ENCODE measurements around the gene CBX4. TPM values are rescaled to one million over a fixed set of nuclear protein-coding genes. Genes with fewer than 3 reads are reported as not detected.

CBX4 gene
- polyA plus RNA-seq (ENCODE audit: insufficient read length), result 10.0 TPM

DNA sequence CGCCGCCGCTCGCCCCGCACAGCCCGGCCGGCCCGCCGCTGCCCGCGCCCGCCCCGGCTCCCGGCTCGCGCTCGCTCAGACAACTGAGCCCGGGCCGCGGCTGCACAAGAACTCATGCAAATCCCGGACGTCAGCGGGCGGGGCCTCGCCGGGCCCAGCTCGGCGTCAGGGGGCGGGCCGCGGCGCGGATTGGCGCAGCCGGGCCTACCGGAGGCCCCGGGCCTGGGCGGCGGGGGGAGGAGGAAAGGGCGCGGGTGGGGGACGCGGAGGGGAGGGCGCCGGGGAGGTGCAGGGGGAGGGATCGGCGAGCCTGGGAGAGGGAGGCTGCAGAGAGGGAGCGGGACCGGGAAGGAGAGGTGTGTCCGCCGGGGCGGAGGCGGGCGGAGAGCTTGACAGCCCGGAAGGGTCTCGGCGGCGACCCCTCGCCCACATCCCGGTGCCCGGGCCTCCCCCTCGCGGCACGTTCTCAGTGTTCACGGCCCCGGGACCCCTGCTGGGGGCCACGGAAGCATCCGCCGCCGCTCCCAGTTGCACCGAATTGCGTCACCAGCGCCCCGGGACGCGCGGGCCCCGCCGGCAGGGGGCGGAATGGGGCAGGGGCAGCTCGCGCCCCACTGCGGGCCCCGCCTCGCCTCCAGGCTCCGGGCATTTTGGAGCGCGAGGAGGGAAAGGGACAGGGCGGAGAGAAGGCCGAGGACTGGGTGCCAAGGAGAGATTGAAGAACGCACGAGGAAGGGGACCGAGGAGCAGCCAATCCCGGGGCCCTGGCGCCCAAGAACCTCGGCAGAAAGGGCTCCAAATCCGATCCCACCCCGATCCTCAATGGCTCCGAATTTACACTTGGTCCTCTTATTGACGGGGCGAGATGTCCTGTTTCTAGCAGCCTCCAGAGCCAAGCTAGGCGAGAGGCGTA lies at the start of gene CBX4:
Gene CBX4 (minus strand): TSS at position 85 of the 913 bp plus-strand sequence. CDS start 189 bp downstream, outside the sequence.
- DNase-seq (ENCODE audit: low read depth), result peak; percentile 70

DNA sequence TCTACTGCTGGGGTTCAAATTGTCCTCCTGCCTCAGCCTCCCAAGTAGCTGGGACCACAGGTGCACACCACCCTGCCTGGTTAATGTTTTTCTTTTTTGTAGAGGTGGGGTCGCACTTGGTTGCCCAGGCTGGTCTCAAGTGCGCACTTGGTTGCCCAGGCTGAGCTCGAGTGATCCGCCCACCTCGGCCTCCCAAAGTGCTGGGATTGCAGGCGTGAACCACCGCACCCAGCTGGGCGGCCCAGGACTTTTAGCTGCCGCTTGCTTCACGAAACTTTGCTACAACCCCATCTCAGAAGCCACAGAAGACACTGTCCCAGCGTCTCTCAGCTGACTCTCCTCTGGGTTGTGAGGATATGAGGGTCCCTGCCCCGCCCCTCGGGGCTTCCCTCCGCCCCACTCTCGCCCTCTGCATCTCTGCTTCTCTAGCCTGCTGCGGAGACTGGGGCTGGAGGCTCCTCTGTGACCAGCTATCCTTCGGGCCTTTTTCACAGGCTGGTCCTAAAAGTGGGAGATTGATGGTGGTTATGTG lies 48.8 kb upstream of the CBX4 start:
- DNase-seq (ENCODE audit: low read depth), result no peak

DNA sequence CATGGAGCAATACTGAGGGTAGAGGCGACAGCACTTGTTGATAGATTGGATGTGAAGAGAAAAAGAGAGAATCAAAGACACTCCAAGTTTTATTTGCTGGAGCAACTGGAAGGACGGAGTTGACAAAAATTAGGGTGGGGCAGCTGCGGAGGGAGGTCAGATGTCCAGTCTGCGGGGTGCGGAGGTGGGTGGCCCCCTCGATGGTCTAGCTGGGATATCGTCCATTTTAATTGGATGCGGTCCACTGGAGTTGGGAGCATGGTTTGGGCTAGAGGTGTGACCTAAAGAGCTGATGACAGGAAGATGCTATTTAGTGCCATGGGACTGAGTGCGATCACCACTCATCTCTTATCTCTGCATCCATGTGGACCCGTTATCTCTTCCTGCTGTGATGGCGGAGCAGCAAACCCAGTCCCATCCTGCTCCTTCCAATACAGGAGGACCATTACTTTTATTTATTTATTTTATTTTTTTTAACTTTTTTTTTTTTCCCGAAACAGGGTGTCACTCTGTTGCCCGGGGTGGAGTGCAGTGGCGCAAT lies 48.3 kb upstream of the CBX4 start:
- DNase-seq (ENCODE audit: low read depth), result no peak

DNA sequence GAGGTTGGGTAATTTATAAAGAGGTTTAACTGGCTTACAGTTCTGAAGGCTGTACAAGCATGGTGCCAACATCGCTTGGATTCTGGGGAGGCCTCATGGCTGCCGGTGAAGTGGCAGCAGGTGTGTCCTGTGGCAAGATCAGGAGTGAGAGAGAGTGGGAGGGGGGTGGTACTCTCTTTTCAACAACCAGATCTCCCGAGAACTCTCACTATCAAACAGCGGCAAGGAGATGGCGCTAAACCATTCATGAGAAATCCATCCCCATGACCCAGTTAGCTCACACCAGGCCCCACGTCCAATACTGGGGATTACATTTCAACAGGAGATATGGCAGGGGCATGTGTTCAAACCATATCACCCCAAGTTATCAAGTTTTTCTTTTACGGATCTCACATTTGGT lies 44.0 kb upstream of the CBX4 start:
- DNase-seq (ENCODE audit: low read depth), result no peak

DNA sequence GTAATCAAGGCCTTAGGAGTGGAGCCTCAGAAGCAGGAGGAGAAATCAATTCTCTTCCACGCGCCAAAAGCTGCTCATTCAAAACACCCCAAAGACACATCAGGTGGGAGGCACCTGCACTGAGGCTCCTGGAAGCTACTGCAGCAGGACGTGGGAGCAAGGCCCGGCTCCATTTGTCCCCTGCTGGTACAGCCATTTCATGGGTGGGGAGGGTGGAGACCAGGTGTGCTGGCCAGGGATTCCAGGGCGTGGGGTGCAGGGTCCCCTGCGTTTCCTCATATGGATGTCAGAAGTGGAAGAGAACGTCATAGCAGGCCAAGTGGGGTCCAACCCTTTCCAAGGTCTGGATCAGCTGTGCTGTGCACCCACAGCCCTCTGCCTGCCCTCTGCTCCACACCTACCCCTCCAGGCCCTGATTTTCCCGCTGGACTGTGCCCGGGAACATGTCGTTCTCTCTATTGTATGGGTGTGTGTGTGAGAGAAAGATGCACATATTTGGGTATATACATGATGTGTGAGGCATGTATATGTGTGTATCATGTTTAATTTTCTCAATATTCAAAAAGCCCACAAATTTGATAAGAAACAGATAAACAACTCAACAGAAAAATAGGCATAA lies 39.2 kb upstream of the CBX4 start:
- DNase-seq (ENCODE audit: low read depth), result no peak

DNA sequence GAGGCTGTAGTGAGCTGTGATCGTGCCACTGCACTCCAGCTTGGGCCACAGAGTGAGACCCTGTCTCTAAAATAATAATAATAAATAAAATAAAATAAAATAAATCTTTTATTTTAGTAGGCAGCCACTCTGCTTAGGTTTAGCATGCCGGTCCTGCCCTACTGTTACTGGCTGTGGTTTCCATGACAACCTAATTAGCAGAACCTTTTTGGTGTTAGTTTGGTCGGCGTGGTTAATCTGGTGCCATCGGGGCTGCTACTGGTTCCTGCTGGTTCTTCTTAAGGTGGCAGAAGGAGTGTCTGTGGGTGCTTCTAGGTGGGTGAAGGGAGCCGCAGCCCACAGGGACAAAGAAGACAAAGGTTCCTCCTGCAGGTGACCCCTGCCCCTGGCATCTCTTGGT lies 37.8 kb upstream of the CBX4 start:
- DNase-seq (ENCODE audit: low read depth), result no peak

DNA sequence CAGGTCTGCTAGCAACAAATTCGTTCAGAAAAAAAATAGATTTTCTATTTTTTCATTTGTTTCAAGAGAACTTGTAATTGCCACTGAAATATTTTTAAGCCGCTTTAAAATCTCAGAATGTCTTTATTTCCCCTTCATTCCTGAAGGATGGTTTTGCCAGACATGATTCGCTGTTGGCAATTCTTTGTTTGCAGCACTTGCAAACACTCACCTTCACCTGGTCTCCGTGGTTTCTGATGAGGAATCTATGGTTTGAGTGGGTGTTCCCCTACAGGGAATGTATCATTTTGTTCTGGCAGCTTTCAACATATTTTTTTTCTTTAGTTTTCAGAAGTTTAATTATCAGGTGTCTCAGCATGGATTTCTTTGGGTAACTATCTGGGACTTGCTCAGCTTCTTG lies 36.3 kb upstream of the CBX4 start:
- DNase-seq (ENCODE audit: low read depth), result no peak

DNA sequence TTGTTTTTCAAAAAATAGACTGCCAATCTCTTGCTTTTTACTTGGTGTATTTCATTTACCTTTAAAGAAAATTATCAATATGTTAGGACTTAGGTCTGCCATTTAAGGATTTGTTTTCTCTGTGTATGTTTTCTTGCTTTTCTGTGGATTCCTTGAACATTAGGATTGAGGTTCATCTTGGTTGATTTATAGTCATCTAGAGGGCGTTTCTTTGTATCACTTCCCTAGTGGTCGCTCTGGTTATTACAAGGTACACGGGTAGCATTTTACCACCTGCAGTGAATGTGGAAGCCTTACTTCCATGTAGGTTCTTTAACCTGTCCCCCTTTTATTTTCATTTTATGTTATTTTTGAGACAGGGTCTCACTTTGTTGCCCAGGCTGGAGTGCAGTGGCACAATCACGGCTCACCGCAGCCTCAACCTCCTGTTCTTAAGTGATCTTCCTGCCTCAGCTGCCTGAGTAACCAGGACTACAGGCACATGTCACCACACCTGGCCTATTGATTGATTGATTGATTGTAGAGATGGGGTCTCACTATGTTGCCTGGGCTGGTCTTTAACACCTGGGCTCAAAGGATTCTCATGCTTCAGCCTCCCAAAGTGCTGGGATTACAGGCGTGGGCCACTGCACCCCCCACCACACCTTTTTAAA lies 35.2 kb upstream of the CBX4 start:
- no peak for DNase-seq (ENCODE audit: low read depth)

DNA sequence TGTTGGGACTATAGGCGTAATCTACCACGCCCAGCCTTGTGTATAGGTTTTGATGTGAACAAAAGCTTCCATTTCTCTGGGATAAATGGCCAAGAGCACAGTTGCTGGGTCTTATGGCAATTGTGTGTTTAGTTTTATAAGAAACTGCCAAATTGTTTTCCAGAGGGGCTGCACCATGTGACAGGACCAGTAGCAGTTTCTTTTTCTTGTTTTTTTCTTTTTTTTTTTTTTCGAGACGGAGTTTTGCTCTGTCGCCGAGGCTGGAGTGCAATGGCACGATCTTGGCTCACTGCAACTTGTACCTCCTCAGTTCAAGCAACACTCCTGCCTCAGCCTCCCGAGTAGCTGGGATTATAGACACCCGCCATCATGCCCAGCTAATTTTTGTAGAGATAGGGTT lies 34.3 kb upstream of the CBX4 start:
- DNase-seq (ENCODE audit: low read depth), result no peak

DNA sequence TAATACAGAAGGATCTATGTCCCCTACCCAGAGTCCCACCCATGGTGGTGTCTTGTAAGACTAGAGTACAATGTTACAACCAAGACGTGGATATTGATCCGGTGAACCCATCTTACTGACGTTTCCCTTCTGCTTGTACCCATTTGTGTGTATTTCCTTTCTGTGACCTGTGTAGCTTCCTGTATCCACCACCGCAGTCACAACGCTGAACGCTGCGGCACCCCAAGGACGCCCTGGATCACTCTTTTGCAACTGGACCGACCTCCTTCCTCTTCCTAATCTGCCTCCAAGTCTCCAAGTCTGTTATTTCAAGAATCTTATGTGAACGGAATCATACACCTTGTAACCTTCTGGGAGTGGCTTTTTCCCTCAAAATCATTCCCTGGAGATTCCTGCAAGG lies 33.5 kb upstream of the CBX4 start:
- no peak for DNase-seq (ENCODE audit: low read depth)

DNA sequence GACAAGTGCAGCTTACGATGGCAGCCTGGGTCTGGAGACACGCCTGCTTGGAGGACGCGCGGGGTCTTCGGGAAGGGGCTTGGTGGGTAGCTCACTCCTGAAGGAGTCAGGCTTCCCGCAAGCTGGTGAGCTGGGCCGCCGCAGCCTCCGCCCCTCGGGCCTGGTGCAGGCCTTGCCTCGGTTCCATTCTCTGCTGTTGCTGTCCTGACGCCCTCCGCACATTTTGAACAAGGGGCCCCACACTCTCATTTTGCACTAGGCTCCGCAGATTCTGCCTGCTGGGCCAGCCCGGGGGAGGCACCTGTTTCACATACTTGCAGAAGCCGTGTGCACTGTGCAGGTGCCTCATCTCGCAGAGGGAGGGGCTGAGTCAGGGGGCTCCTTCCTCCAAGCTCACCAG lies 31.9 kb upstream of the CBX4 start:
- no peak for DNase-seq (ENCODE audit: low read depth)

DNA sequence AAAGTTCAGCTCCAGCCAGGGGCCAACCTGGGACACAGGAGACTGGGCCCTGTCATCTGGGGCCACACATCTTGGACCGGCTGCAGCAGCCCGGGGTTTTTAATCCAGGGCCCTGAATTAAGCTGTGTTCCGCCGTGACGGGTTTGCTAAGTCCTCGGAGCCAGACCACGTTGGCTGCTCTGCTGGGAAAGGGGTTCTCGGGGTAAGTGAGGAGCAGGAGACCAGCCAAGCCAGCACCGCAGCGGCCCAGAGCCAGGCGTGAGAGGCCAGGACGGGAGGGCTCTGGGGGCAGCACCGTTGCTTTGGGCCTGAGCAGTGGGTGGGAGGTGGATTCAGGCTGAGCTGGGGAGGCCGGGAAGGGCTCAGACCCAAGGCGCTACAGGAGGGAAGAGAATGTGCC lies 31.3 kb upstream of the CBX4 start:
- DNase-seq (ENCODE audit: low read depth), result no peak

DNA sequence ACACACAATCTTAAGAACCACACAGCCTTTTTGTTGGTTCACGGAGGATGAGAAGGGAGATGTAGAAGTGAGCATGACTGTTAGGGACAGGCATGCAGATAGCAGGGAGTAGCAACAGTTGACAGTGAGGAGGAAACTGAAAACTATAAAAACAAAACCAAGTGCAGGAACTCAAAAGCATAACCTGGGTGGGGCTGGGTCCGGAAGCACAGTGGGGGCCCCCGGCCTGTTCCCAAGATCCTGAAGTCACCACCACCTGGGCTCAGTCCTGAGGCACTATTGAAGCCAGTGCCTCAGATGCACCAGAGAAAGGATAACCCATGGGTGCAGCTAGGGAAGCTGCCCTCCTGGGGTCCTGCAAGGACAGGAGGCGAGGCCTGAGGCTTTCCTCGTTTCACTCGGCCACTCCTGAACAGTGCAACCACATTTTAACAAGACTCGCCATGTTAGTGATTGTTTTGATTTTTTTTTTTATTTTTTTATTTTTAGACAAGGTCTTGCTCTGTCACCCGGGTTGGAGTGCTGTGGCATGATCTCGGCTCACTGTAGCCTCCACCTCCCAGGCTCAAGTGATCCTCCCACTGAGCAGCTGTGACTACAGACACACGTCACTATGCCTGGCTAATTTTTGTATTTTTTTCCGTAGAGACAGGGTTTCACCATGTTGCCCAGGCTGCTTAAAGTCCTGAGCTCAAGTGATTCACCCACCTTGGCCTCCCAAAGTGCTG lies 27.7 kb upstream of the CBX4 start:
- no peak for DNase-seq (ENCODE audit: low read depth)

DNA sequence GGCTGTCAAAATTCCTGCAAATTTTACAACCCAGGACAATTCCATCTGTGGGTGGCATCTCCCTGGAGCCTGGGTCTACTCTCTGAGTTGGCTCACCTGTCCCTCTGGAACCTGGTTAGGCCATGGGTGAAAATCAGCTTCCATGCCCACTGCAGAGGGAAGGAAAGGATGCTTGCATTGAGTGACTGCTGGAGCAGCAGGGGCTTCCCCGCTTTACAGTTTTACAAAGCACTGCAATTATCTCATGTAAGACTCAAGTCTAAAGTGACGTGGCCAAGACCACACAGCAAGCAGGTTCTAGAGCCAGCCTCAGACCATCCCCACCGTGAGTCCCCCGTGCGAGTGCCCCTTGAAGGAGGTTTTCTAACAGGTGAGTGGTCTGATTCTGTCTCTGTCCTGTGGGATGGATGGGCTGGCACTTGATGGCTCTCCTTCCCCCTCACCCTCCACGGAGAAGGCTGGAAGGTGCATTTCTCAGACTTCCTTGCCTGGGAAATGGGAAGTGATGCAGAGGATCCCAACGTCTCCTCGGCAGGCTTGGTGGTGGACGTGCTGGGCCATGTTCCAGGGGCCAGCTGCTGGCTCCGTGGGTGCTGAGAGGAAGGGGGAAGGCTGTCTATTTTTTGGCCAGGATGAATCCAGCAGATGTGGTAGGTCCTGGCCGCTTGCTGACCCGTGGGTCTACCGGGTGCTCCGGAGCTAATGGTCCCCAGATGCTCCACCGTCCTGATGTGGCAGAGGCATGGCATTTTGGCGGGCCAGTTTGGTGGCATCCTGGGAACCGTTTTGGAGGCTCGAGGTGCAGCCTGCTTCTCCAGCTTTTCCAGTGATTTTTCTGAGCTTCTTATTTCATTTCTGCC lies 26.3 kb upstream of the CBX4 start:
- no peak for DNase-seq (ENCODE audit: low read depth)

DNA sequence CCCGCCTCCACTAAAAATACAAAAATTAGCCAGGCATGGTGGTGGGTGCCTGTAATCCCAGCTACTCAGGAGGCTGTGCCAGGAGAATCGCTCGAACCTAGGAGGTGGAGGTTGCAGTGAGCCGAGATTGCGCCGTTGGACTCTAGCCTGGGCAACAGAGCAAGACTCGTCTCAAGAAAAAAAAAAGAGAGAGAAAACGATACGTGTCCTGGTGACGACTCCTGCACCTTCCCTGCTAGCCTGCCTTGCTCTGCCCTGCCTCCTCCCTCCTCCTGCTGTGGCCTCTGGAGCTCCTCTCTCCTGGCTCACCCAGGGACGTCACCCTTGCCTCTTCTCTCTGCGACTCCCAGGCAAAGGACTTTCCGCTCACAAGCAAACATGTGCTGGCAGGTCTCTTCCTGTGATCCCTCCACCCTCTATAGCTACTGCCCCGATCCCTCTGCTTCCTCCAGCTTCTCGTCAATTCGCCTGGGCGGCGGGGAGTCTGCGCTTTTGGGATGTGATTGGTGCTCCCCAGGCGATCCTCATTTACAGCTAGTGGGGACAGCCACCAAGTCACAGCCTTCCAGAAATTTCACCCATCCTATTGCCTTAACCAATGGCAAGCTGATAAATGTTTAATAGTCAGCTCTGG lies 25.5 kb upstream of the CBX4 start:
- no peak for DNase-seq (ENCODE audit: low read depth)

DNA sequence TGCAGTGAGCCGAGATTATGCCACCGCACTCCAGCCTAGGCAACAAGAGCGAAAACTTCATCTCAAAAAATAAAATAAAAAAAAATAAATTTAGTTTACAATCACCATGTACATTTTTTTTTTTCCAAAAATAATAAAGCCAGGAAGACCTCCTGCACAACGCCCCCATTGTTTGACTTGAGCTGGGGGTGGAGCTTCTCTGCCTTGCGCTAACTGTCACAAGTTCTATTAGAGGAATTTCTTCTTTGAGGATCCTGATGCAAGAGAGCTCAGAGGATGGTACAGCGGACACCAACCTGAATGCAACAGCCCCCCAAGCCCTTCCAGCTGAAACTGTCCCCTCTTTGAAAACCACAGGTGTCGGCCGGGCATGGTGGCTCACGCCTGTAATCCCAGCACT lies 24.9 kb upstream of the CBX4 start:
- no peak for DNase-seq (ENCODE audit: low read depth)

DNA sequence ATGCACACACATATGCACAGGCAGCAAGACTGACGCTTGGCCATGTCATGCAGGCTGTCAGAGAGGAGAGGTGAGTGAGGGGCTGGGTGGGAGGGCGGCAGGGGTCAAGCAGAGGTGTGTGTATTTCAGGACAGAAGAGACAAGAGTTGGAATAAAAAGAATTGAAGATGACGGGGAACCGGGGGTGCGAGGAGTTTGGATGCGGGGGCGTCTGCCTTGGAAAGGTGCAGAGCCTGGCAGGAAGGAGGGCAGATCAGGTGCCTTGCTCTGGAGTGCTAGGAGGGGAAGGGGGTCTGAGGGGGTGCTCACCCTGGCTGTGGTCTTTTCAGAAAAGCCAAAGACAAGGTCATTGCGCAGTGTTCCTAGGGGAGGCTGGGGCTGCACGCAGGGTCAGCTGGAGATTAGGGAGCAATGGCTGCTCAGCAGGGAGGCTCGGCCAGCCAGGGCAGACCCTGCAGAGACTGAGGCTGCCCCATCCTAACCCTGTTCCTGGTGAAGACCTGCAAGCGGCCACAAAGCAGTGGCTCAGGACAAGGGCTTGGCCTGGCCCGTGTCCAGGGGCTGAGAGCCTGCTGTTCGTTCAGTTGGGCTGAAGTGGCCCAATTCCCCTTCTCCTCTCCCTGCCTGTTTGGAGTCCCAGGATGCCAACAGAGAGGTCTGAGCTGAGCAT lies 23.7 kb upstream of the CBX4 start:
- DNase-seq (ENCODE audit: low read depth), result no peak

DNA sequence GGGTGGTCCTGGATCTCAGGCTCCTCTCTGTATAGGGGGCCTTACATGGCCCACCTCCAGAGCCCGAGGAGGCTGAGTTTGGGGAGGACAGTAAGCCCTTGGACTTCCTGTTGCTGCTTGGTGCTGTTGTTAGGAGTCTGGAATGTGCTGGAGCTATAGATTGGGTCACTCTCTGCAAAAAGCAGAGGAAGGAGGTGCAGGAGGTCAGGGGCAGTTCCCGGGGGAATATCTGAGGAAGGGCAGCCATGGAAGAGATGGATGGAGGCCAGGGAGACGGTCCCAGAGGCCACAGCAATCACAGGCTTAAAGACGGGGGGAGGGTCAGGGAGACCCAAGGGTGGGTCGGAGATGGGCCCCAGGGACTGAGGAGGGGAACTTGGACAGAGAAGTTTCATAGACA lies 23.0 kb upstream of the CBX4 start:
- DNase-seq (ENCODE audit: low read depth), result no peak

DNA sequence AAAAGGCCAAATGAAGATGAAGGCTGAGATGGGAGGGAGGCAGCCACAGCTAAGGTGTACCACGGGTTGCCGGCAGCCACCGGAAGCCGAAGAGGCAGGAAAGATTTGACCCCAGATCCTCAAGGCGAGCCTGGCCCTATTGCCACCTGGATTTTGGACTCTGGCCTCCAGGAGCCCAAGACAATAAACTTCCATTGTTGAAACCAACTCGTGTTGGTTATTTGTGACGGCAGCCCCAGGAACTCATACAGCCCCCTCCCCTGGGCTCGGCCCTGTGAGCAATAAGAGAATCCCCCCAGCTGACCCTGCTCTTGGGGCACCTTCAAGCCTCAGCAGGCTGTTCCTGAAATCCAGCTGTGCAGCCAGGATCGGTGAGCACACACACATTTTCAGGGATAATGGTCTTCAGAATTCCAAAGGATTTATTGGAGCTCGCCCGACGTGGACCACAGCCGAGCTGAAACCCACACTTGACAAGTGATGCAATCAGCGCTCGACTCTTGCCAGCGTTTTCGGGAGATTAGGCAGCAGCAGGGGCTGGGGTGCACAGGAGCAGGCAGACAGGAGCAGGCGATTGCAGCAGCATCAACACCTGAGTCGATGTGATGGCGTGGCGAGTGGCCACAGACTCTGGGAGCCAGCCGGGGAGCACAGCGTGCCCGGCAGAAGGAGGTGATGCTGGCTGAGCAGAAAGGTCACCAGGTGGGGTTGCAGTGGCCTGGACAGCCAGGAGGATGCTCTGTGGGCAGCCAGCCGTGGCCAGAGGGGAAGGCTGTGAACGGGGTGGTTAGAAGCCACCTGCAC lies 22.4 kb upstream of the CBX4 start:
- DNase-seq (ENCODE audit: low read depth), result no peak
